ENCODE results near the gene EIF4G1.

DNA sequence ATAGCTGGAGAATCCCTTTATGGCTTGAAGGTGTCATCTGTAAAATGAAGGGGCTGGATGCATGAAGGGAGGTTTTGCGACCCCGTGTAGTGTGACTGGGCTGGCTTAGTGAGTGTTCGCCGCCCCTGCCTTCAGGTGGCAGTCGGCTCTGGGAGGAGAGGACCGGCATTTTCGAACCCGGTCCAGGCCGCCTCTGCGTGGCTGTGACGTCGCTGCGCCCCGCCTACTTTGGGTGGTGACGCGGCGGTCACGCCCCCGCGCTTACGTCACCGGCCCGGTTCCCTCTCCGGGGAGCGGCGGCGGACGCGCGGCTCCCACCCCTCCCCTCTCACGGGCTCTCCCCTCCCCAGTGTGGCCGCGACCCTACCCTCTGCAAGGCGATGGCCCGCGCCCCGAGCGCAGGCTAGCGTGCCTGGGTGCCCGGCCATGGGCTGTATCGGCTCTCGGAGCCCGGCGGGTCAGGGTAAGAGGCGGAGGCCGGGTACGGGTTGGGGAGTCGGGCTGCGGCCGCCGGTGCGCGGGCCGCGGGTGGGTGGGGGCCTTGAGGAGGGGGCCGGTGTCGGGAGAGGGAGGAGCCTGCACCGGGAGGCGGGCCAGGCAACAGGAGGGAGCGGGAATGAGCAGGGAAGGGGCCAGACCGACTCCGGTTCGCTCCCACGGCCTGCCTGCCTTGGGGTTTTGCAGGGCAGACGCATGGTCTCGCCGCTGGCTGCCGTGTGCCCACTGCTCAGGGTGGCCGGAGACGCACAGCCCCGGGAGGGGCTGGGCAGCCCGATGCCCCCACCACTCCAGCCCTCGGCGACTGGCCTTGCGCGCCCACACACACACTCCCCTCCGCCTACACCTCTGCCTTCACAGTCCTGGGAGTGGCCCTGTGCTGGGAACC is 21.5 kb downstream of the EIF4G1 start:
- TF ChIP-seq, protein P1, sequence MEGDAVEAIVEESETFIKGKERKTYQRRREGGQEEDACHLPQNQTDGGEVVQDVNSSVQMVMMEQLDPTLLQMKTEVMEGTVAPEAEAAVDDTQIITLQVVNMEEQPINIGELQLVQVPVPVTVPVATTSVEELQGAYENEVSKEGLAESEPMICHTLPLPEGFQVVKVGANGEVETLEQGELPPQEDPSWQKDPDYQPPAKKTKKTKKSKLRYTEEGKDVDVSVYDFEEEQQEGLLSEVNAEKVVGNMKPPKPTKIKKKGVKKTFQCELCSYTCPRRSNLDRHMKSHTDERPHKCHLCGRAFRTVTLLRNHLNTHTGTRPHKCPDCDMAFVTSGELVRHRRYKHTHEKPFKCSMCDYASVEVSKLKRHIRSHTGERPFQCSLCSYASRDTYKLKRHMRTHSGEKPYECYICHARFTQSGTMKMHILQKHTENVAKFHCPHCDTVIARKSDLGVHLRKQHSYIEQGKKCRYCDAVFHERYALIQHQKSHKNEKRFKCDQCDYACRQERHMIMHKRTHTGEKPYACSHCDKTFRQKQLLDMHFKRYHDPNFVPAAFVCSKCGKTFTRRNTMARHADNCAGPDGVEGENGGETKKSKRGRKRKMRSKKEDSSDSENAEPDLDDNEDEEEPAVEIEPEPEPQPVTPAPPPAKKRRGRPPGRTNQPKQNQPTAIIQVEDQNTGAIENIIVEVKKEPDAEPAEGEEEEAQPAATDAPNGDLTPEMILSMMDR (IDR thresholded peaks at IDR 0.05) = no peak
- TF ChIP-seq POLR2A (IDR thresholded peaks at IDR 0.05) = peak; percentile 60 to 66
